ENCODE measurements around the gene FAM98A. TPM values are rescaled to one million over a fixed set of nuclear protein-coding genes. Genes with fewer than 3 reads are reported as not detected.
A peak's percentile ranks its signal among the peaks of the same experiment; 100 is the strongest.

FAM98A gene
- total RNA-seq (10 to 100 TPM; 23.5 to 92.2 (median 34.4) TPM), polyA plus RNA-seq (10 to 100 TPM; 10.4 to 18.1 (median 14.2) TPM)
- long read RNA-seq, donor 1, partial matches to known transcripts = 0 of 5 reads
- long read RNA-seq, donor 1, other reads (novel, unspliced or antisense) = 0 of 5 reads
- long read RNA-seq, donor 2, partial matches to known transcripts = 0 of 4 reads
- long read RNA-seq, donor 2, other reads (novel, unspliced or antisense) = 0 of 4 reads
- long read RNA-seq, donor 3, transcript FAM98A-201 (8 exons, 2,816 nt) = major isoform, 5 of 7 reads
- long read RNA-seq, donor 3, partial matches to known transcripts = 0 of 7 reads
- long read RNA-seq, donor 3, other reads (novel, unspliced or antisense) = 0 of 7 reads
- long read RNA-seq, donor 4, partial matches to known transcripts = 0 of 2 reads
- long read RNA-seq, donor 4, other reads (novel, unspliced or antisense) = 0 of 2 reads
- long read RNA-seq, donor 5, partial matches to known transcripts = 0 of 4 reads
- long read RNA-seq, donor 5, other reads (novel, unspliced or antisense) = 0 of 4 reads
- long read RNA-seq, donor 6 = 0 reads
- long read RNA-seq, donor 7, transcript FAM98A-201 (8 exons, 2,816 nt) = major isoform, 9 of 9 reads
- long read RNA-seq, donor 7, partial matches to known transcripts = 0 of 9 reads
- long read RNA-seq, donor 7, other reads (novel, unspliced or antisense) = 0 of 9 reads
- long read RNA-seq, donor 8, transcript FAM98A-201 (8 exons, 2,816 nt) = major isoform, 6 of 8 reads
- long read RNA-seq, donor 8, partial matches to known transcripts = 0 of 8 reads
- long read RNA-seq, donor 8, other reads (novel, unspliced or antisense) = 0 of 8 reads
- long read RNA-seq, donor 9, partial matches to known transcripts = 0 of 5 reads
- long read RNA-seq, donor 9, other reads (novel, unspliced or antisense) = 0 of 5 reads
- long read RNA-seq, donor 10, partial matches to known transcripts = 0 of 1 reads
- long read RNA-seq, donor 10, other reads (novel, unspliced or antisense) = 0 of 1 reads

GRCh38 chr2:33599175-33599942 is at the start of gene FAM98A:
TSS of gene FAM98A (minus strand) at chr2:33599299. CDS start at chr2:33599221, 78 bp downstream.
- TF ChIP-seq POLR2A (IDR thresholded peaks at IDR 0.05) = peak in 1 of 4 donors; percentile 35
- TF ChIP-seq CTCF (IDR thresholded peaks at IDR 0.05) = peak in 2 of 7 experiments; percentile 25 to 33
- peak; percentile 31 for TF ChIP-seq EP300 (IDR thresholded peaks at IDR 0.05)
- TF ChIP-seq POLR2AphosphoS5 (IDR thresholded peaks at IDR 0.05) = peak; percentile 59 to 88 (median 62)
- Histone ChIP-seq H3K27ac (peak within 1 kb of the TSS; percentile 71 to 93 (median 88)), H3K4me3 (peak within 1 kb of the TSS; percentile 74 to 96 (median 85)), H3K36me3 (peaks cover 0 to 9% (median 8%) of the 10 kb centered on the region in 4 donors), H3K27me3 (no peaks in the 10 kb centered on the region), H3K4me1 (peaks cover 15 to 43% (median 28%) of the 10 kb centered on the region in 4 donors), H3K9me3 (no peaks in the 10 kb centered on the region)
- intact Hi-C loops (cut with DNase I; ENCODE audit: low total_unique reads) = no loop called here
- 0 to 1% (median 0%) methylated on average over 33 to 56 of the region's 56 CpGs for WGBS, 5 donors
- DNase-seq = peak; percentile 99 to 100

GRCh38 chr2:33645861-33646260 is 46.8 kb upstream of the FAM98A start:
- DNase-seq = no peak
- Histone ChIP-seq H3K4me3 (no peak overlapping the region), H3K4me1 (no peaks in the 10 kb centered on the region), H3K36me3 (no peaks in the 10 kb centered on the region), H3K27ac (no peak overlapping the region), H3K9me3 (peaks cover 0 to 11% (median 6%) of the 10 kb centered on the region in 4 donors), H3K27me3 (no peaks in the 10 kb centered on the region)
- intact Hi-C loops (cut with DNase I; ENCODE audit: low total_unique reads) = no loop called here
- 59 to 67% (median 61%) methylated on average over 1 of the region's 1 CpG for WGBS, 5 donors
- TF ChIP-seq POLR2A (IDR thresholded peaks at IDR 0.05) (no peak), CTCF (IDR thresholded peaks at IDR 0.05) (no peak), POLR2AphosphoS5 (IDR thresholded peaks at IDR 0.05) (no peak), EP300 (IDR thresholded peaks at IDR 0.05) (no peak)

DNA sequence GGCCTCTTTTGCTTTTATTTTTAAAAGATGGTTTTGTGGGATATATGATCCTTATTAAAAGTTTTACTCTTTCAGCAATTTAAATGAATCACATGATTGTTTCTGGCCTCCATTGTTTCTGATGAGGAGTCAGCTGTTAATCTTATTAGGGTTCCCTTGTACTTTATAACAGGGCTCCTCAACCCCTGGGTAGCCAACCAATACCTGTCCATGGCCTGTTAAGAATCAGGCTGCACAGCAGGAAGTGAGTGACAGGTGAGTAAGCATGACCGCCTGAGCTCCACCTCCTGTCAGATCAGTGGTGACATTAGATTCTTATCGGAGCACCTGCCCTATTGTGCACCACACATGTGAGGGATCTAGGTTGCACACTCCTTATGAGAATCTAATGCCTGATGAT is 45.1 kb upstream of the FAM98A start:
- no peak for DNase-seq
- H3K4me3 ChIP-seq = no peak overlapping the region
- WGBS, 5 donors = 83 to 91% (median 86%) methylated on average over 2 of the region's 2 CpGs
- H3K36me3 ChIP-seq = no peaks in the 10 kb centered on the region
- no peaks in the 10 kb centered on the region for H3K4me1 ChIP-seq
- no peak overlapping the region for H3K27ac ChIP-seq
- intact Hi-C loops (cut with DNase I; ENCODE audit: low total_unique reads) = no loop called here
- H3K9me3 ChIP-seq = peaks cover 0 to 11% (median 6%) of the 10 kb centered on the region in 4 donors
- no peaks in the 10 kb centered on the region for H3K27me3 ChIP-seq
- TF ChIP-seq POLR2A (IDR thresholded peaks at IDR 0.05) (no peak), POLR2AphosphoS5 (IDR thresholded peaks at IDR 0.05) (no peak), CTCF (IDR thresholded peaks at IDR 0.05) (no peak), EP300 (IDR thresholded peaks at IDR 0.05) (no peak)

All from stomach (tissue), 19 donors.